A549 (cell line): ENCODE results near the gene MYDGF.

ENCODE experiments used
- CBX8 ChIP-seq: fragments of 200-600 bp; sonication (generic); IDR thresholded peaks from 2 replicates; pipeline ENCODE4 v1.6.1; 2016
- CEBPB ChIP-seq, 2 experiments: fragments of >200 bp in 1 of 2; sonication (Bioruptor Twin) in 1 of 2; formaldehyde crosslinking in 1 of 2; IDR thresholded peaks; 2 replicates each; pipeline ENCODE4 v1.6.1; 2012 to 2016
- HDAC2 ChIP-seq: fragments of 200-600 bp; sonication (generic); IDR thresholded peaks from 2 replicates; pipeline ENCODE4 v1.6.1; 2016
- MYC ChIP-seq: IDR thresholded peaks from 2 replicates; pipeline ENCODE4 v1.6.1; 2012; ENCODE audit warnings: mild to moderate bottlenecking, inconsistent platforms, low read length, improper control_type of control experiment, borderline replicate concordance
- POLR2A ChIP-seq: IDR thresholded peaks from 2 replicates; pipeline ENCODE4 v1.6.1; 2012; ENCODE audit warnings: mild to moderate bottlenecking, low read length
- RARB ChIP-seq: fragments of 250-450 bp; sonication (Bioruptor Pico); IDR thresholded peaks from 2 replicates; pipeline ENCODE4 v1.8.0; 2021; ENCODE audit warnings: mild to moderate bottlenecking, moderate library complexity
- RCOR1 ChIP-seq: fragments of 150-350 bp; IDR thresholded peaks from 2 replicates; pipeline ENCODE4 v1.6.1; 2014; ENCODE audit warnings: antibody characterized with exemption, low read length, low read depth
- RNF2 ChIP-seq: fragments of 200-600 bp; sonication (generic); IDR thresholded peaks from 2 replicates; pipeline ENCODE4 v1.6.1; 2016; ENCODE audit warnings: low read depth, mild to moderate bottlenecking, antibody characterized with exemption, moderate library complexity, borderline replicate concordance
- SMC3 ChIP-seq: fragments of >200 bp; sonication (Bioruptor Twin); formaldehyde crosslinking; IDR thresholded peaks from 3 replicates; pipeline ENCODE4 v1.6.1; 2018; ENCODE audit warnings: inconsistent platforms
- TP53 ChIP-seq: fragments of 250-450 bp; sonication (Bioruptor Pico); IDR thresholded peaks from 2 replicates; pipeline ENCODE4 v1.5.0; 2021; ENCODE audit warnings: mild to moderate bottlenecking, moderate library complexity
- TF ChIP-seq, protein P1 (sequence below): fragments of >200 bp; sonication (Bioruptor Twin); formaldehyde crosslinking; IDR thresholded peaks from 3 replicates; pipeline ENCODE4 v1.5.1; 2016
- TF ChIP-seq, protein P2 (sequence below): IDR thresholded peaks from 2 replicates; pipeline ENCODE4 v1.6.1; 2012; ENCODE audit warnings: low read depth, borderline replicate concordance
- TF ChIP-seq, protein P3 (sequence below): fragments of 150-350 bp; IDR thresholded peaks from 2 replicates; pipeline ENCODE4 v1.6.1; 2014; ENCODE audit warnings: low read depth, mild to moderate bottlenecking, low read length

DNA sequence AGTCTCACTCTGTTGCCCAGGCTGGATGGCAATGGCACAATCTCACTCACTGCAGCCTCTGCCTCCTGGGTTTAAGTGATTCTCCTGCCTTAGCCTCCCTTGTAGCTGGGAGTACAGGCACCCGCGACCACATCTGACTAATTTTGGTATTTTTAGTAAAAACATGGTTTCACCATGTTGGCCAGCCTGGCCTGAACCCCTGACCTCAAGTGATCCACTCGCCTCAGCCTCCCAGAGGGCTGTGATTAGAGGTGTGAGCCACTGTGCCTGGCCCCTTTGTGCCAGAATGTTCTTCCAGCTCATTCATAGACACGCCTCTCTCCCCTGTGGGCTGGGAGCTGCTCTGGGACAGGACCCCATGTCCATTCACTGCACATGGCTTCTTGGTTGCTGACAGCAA lies 9.1 kb downstream of the MYDGF start:
- TF ChIP-seq, protein P1, sequence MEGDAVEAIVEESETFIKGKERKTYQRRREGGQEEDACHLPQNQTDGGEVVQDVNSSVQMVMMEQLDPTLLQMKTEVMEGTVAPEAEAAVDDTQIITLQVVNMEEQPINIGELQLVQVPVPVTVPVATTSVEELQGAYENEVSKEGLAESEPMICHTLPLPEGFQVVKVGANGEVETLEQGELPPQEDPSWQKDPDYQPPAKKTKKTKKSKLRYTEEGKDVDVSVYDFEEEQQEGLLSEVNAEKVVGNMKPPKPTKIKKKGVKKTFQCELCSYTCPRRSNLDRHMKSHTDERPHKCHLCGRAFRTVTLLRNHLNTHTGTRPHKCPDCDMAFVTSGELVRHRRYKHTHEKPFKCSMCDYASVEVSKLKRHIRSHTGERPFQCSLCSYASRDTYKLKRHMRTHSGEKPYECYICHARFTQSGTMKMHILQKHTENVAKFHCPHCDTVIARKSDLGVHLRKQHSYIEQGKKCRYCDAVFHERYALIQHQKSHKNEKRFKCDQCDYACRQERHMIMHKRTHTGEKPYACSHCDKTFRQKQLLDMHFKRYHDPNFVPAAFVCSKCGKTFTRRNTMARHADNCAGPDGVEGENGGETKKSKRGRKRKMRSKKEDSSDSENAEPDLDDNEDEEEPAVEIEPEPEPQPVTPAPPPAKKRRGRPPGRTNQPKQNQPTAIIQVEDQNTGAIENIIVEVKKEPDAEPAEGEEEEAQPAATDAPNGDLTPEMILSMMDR = no peak
- TF ChIP-seq RNF2 = no peak
- TF ChIP-seq RARB (CRISPR knock-in tag) = no peak
- no peak for TF ChIP-seq POLR2A
- TF ChIP-seq CEBPB (IDR thresholded peaks at IDR 0.05) = no peak
- TF ChIP-seq, protein P2, sequence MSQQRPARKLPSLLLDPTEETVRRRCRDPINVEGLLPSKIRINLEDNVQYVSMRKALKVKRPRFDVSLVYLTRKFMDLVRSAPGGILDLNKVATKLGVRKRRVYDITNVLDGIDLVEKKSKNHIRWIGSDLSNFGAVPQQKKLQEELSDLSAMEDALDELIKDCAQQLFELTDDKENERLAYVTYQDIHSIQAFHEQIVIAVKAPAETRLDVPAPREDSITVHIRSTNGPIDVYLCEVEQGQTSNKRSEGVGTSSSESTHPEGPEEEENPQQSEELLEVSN = no peak
- TF ChIP-seq SMC3 = no peak
- TF ChIP-seq CBX8 = no peak
- no peak for TF ChIP-seq HDAC2
- TF ChIP-seq TP53 (CRISPR knock-in tag) = no peak
- TF ChIP-seq RCOR1 = no peak
- TF ChIP-seq, protein P3, sequence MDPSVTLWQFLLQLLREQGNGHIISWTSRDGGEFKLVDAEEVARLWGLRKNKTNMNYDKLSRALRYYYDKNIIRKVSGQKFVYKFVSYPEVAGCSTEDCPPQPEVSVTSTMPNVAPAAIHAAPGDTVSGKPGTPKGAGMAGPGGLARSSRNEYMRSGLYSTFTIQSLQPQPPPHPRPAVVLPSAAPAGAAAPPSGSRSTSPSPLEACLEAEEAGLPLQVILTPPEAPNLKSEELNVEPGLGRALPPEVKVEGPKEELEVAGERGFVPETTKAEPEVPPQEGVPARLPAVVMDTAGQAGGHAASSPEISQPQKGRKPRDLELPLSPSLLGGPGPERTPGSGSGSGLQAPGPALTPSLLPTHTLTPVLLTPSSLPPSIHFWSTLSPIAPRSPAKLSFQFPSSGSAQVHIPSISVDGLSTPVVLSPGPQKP = no peak
- no peak for TF ChIP-seq MYC
